HepG2 (cell line): ENCODE results near the gene HSD17B2. TPM values are rescaled to one million over a fixed set of nuclear protein-coding genes. Genes with fewer than 3 reads are reported as not detected.

ENCODE experiments used
- ATM ChIP-seq: fragments of 450-650 bp; IDR thresholded peaks from 2 replicates; pipeline ENCODE4 v1.7.1; 2017; ENCODE audit warnings: mild to moderate bottlenecking, borderline replicate concordance
- CCDC6 ChIP-seq: sonication (generic); formaldehyde crosslinking; IDR thresholded peaks from 2 replicates; pipeline ENCODE4 v1.8.1; 2022; ENCODE audit warnings: mild to moderate bottlenecking, missing genetic modification reagents, moderate library complexity
- CEBPB ChIP-seq: IDR thresholded peaks from 2 replicates; pipeline ENCODE4 v1.6.1; 2011; ENCODE audit warnings: low read depth, low read length, improper control_type of control experiment, borderline replicate concordance
- ELF4 ChIP-seq: sonication (generic); formaldehyde crosslinking; IDR thresholded peaks from 2 replicates; pipeline ENCODE4 v1.5.0; 2020; ENCODE audit warnings: missing genetic modification reagents, mild to moderate bottlenecking, moderate library complexity, borderline replicate concordance
- HCFC1 ChIP-seq: fragments of 150-350 bp; IDR thresholded peaks from 2 replicates; pipeline ENCODE4 v1.6.1; 2014; ENCODE audit warnings: low read depth, low read length
- MED1 ChIP-seq: sonication (generic); formaldehyde crosslinking; IDR thresholded peaks from 2 replicates; pipeline ENCODE4 v1.4.0; 2020; ENCODE audit warnings: missing genetic modification reagents
- MTF1 ChIP-seq: sonication (generic); formaldehyde crosslinking; IDR thresholded peaks from 2 replicates; pipeline ENCODE4 v1.5.0; 2020; ENCODE audit warnings: missing genetic modification reagents
- MYNN ChIP-seq: sonication (generic); formaldehyde crosslinking; IDR thresholded peaks from 2 replicates; pipeline ENCODE4 v1.4.0; 2020; ENCODE audit warnings: mild to moderate bottlenecking, low read depth, missing genetic modification reagents
- NFKBIZ ChIP-seq: IDR thresholded peaks from 2 replicates; pipeline ENCODE4 v1.6.1; 2018; ENCODE audit warnings: missing genetic modification reagents, missing compliant biosample characterization
- ZMYM2 ChIP-seq: sonication (generic); formaldehyde crosslinking; IDR thresholded peaks from 2 replicates; pipeline ENCODE4 v1.8.0; 2022; ENCODE audit warnings: mild to moderate bottlenecking, missing genetic modification reagents
- ZNF343 ChIP-seq: sonication (generic); formaldehyde crosslinking; IDR thresholded peaks from 2 replicates; pipeline ENCODE4 v1.4.0; 2020; ENCODE audit warnings: mild to moderate bottlenecking, missing genetic modification reagents
- ZNF709 ChIP-seq: sonication (generic); formaldehyde crosslinking; IDR thresholded peaks from 2 replicates; pipeline ENCODE4 v1.5.0; 2020; ENCODE audit warnings: mild to moderate bottlenecking, missing genetic modification reagents
- ZNF883 ChIP-seq: sonication (generic); formaldehyde crosslinking; IDR thresholded peaks from 2 replicates; pipeline ENCODE4 v1.5.1; 2020; ENCODE audit warnings: mild to moderate bottlenecking, missing genetic modification reagents; ENCODE audit errors: not compliant biosample characterization
- polyA plus RNA-seq, 8 experiments: library from polyadenylated mRNA; depleted of rRNA in 3 of 8; stranded (reverse) in 7 of 8; unstranded in 1 of 8; fragments of >200 nt; fragmentation: Illumina TruSeq in 4 of 8; extraction: Trizol in 4 of 8; gene quantifications; 2 replicates each; pipeline versions ENCODE4 v1.2.1 to v1.2.3, GENCODE V29; 2011 to 2016; ENCODE audit warnings: low read depth in 4 of 8, missing spikeins in 1 of 8, mixed read lengths in 1 of 8; ENCODE audit not compliant: insufficient read depth in 1 of 8
- total RNA-seq, 5 experiments: library from RNA; depleted of rRNA; stranded (reverse); fragments of >200 nt; fragmentation: Illumina TruSeq; extraction: Trizol; gene quantifications; 2 replicates each; pipeline ENCODE4 v1.2.3, GENCODE V29; 2016; ENCODE audit warnings: low read depth in 1 of 5
- TF ChIP-seq, protein P1 (sequence below): sonication (generic); formaldehyde crosslinking; IDR thresholded peaks from 2 replicates; pipeline ENCODE4 v1.8.1; 2023; ENCODE audit warnings: mild to moderate bottlenecking, inconsistent platforms, moderate library complexity, missing genetic modification reagents, borderline replicate concordance
- TF ChIP-seq, protein P2 (sequence below): sonication (generic); formaldehyde crosslinking; IDR thresholded peaks from 2 replicates; pipeline ENCODE4 v1.4.0; 2020; ENCODE audit warnings: mild to moderate bottlenecking, missing genetic modification reagents
- TF ChIP-seq, protein P3 (sequence below): sonication (generic); formaldehyde crosslinking; IDR thresholded peaks from 2 replicates; pipeline ENCODE4 v1.5.1; 2020; ENCODE audit warnings: missing genetic modification reagents, mild to moderate bottlenecking, borderline replicate concordance
- TF ChIP-seq, protein P4 (sequence below): sonication (generic); formaldehyde crosslinking; IDR thresholded peaks from 2 replicates; pipeline ENCODE4 v1.8.0; 2022; ENCODE audit warnings: missing genetic modification reagents, mild to moderate bottlenecking, borderline replicate concordance
- TF ChIP-seq, protein P5 (sequence below): sonication (generic); formaldehyde crosslinking; IDR thresholded peaks from 2 replicates; pipeline ENCODE4 v1.5.1; 2020; ENCODE audit warnings: missing genetic modification reagents, mild to moderate bottlenecking, borderline replicate concordance

The HSD17B2 gene
- total and polyA plus RNA-seq, 2 of the 13 experiments (the other 11 are each of a cell fraction or from before 2014, with no cell fraction given), result 26.3 to 69.3 TPM

DNA sequence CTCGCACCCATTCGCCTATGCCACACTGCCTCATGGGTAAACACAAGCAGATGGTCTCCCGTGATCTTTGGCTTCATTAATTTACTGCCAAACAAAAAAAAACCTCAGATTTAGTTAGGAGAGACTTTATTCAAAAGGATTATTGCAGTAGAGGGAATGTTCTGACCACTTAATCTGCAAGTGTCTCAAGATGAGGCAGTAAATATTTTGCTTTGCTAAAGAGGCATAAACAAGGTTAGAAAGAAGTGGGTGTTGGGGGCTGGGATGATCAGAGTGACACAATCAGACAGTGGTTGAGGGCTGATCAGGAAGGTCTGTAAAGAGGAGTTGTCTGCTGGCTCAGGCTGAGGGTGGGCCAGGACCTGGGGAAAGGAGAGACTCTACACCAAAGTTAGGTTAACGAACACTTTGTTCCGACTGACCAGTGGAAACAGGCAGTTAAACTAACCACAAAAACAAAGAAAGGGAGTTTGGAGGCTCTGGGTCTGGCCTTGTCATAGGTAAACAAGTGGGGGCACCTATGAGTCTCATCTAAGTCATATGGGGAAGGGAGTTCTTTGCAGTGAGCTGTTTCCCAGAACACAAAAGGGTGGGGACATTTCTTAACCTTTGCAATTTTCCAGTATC, 28.5 kb downstream of the HSD17B2 start (continued):
- TF ChIP-seq, protein P1, sequence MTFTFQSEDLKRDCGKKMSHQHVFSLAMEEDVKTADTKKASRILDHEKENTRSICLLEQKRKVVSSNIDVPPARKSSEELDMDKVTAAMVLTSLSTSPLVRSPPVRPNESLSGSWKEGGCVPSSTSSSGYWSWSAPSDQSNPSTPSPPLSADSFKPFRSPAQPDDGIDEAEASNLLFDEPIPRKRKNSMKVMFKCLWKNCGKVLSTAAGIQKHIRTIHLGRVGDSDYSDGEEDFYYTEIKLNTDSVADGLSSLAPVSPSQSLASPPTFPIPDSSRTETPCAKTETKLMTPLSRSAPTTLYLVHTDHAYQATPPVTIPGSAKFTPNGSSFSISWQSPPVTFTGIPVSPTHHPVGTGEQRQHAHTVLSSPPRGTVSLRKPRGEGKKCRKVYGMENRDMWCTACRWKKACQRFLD (CRISPR knock-in tag), result no peak
- TF ChIP-seq, protein P2, sequence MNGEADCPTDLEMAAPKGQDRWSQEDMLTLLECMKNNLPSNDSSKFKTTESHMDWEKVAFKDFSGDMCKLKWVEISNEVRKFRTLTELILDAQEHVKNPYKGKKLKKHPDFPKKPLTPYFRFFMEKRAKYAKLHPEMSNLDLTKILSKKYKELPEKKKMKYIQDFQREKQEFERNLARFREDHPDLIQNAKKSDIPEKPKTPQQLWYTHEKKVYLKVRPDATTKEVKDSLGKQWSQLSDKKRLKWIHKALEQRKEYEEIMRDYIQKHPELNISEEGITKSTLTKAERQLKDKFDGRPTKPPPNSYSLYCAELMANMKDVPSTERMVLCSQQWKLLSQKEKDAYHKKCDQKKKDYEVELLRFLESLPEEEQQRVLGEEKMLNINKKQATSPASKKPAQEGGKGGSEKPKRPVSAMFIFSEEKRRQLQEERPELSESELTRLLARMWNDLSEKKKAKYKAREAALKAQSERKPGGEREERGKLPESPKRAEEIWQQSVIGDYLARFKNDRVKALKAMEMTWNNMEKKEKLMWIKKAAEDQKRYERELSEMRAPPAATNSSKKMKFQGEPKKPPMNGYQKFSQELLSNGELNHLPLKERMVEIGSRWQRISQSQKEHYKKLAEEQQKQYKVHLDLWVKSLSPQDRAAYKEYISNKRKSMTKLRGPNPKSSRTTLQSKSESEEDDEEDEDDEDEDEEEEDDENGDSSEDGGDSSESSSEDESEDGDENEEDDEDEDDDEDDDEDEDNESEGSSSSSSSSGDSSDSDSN (CRISPR knock-in tag), result no peak
- TF ChIP-seq ATM (no peak), CCDC6 (CRISPR knock-in tag) (no peak), NFKBIZ (no peak), ZNF883 (CRISPR knock-in tag) (no peak), ZNF709 (CRISPR knock-in tag) (no peak), HCFC1 (no peak), ELF4 (CRISPR knock-in tag) (no peak), ZMYM2 (CRISPR knock-in tag) (no peak), MYNN (CRISPR knock-in tag) (no peak), ZNF343 (no peak), MTF1 (CRISPR knock-in tag) (no peak), CEBPB (no peak), MED1 (CRISPR knock-in tag) (0 out of 2 replicates have a peak, but pooled peaks have one; percentile 11)
- TF ChIP-seq, protein P3, sequence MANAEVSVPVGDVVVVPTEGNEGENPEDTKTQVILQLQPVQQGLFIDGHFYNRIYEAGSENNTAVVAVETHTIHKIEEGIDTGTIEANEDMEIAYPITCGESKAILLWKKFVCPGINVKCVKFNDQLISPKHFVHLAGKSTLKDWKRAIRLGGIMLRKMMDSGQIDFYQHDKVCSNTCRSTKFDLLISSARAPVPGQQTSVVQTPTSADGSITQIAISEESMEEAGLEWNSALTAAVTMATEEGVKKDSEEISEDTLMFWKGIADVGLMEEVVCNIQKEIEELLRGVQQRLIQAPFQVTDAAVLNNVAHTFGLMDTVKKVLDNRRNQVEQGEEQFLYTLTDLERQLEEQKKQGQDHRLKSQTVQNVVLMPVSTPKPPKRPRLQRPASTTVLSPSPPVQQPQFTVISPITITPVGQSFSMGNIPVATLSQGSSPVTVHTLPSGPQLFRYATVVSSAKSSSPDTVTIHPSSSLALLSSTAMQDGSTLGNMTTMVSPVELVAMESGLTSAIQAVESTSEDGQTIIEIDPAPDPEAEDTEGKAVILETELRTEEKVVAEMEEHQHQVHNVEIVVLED (CRISPR knock-in tag), result no peak
- TF ChIP-seq, protein P4, sequence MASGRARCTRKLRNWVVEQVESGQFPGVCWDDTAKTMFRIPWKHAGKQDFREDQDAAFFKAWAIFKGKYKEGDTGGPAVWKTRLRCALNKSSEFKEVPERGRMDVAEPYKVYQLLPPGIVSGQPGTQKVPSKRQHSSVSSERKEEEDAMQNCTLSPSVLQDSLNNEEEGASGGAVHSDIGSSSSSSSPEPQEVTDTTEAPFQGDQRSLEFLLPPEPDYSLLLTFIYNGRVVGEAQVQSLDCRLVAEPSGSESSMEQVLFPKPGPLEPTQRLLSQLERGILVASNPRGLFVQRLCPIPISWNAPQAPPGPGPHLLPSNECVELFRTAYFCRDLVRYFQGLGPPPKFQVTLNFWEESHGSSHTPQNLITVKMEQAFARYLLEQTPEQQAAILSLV (CRISPR knock-in tag), result no peak
- TF ChIP-seq, protein P5, sequence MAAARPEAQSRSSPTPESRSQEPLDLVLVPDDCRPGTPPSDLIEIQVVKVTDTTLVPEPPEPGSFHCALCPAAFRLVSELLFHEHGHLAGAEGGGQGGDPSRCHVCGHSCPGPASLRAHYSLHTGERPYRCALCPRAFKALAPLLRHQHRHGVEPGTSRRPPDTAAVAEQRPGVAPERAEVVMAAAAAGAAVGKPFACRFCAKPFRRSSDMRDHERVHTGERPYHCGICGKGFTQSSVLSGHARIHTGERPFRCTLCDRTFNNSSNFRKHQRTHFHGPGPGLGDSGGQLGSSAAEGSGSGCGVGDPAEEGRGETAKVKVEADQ, result no peak
